MM.1S (cell line): ENCODE data around the gene UBE2R2.

ENCODE experiments used
- DNase-seq: peaks from one replicate; pipeline ENCODE4 v3.0.0-alpha.2; 2015
- H2AFZ ChIP-seq: fragments of 300-600 bp; sonication (generic); 2 replicates; pipeline ENCODE4 v1.6.0; 2016; ENCODE audit warnings: antibody characterized with exemption, low read length
- H3F3A ChIP-seq: fragments of 300-600 bp; sonication (generic); 2 replicates; pipeline ENCODE4 v1.6.1; 2016; ENCODE audit warnings: mild to moderate bottlenecking, antibody characterized with exemption, low read length, moderate library complexity, mixed read lengths; ENCODE audit not compliant: insufficient read depth
- H3K27ac ChIP-seq: fragments of 300-600 bp; sonication (generic); 2 replicates; pipeline ENCODE4 v1.5.1; 2016; ENCODE audit warnings: mild to moderate bottlenecking, low read length
- H3K27me3 ChIP-seq: fragments of 300-600 bp; sonication (generic); replicated peaks from 2 replicates; pipeline ENCODE4 v1.6.0; 2016; ENCODE audit warnings: low read length; ENCODE audit not compliant: insufficient read depth
- H3K36me3 ChIP-seq: fragments of 300-600 bp; sonication (generic); replicated peaks from 2 replicates; pipeline ENCODE4 v1.6.1; 2016; ENCODE audit warnings: mild to moderate bottlenecking, low read length, mixed read lengths; ENCODE audit not compliant: insufficient read depth
- H3K4me1 ChIP-seq: fragments of 300-600 bp; sonication (generic); 2 replicates; pipeline ENCODE4 v1.6.1; 2016; ENCODE audit warnings: low read length, mixed read lengths
- H3K4me2 ChIP-seq: fragments of 300-600 bp; sonication (generic); 2 replicates; pipeline ENCODE4 v1.6.0; 2016; ENCODE audit warnings: low read depth, low read length
- H3K4me3 ChIP-seq: fragments of 300-600 bp; sonication (generic); 2 replicates; pipeline ENCODE4 v1.5.1; 2016; ENCODE audit warnings: low read length, mixed read lengths
- H3K79me2 ChIP-seq: fragments of 300-600 bp; sonication (generic); 2 replicates; pipeline ENCODE4 v1.6.1; 2016; ENCODE audit warnings: mixed run types, low read length, mixed read lengths
- H3K9ac ChIP-seq: fragments of 300-600 bp; sonication (generic); 2 replicates; pipeline ENCODE4 v1.6.1; 2016; ENCODE audit warnings: low read length, mixed read lengths
- H3K9me2 ChIP-seq: fragments of 300-600 bp; sonication (generic); replicated peaks from 2 replicates; pipeline ENCODE4 v1.6.1; 2016; ENCODE audit warnings: mild to moderate bottlenecking, low read length, mixed read lengths; ENCODE audit not compliant: insufficient read depth
- H3K9me3 ChIP-seq: fragments of 300-600 bp; sonication (generic); replicated peaks from 2 replicates; pipeline ENCODE4 v1.6.1; 2016; ENCODE audit warnings: mild to moderate bottlenecking, low read length, mixed read lengths; ENCODE audit not compliant: insufficient read depth
- H4K20me1 ChIP-seq: fragments of 300-600 bp; sonication (generic); 2 replicates; pipeline ENCODE4 v1.6.1; 2016; ENCODE audit warnings: mild to moderate bottlenecking, low read length, moderate library complexity, mixed read lengths; ENCODE audit not compliant: insufficient read depth
- CTCF ChIP-seq: fragments of 300-600 bp; sonication (generic); IDR thresholded peaks from 2 replicates; pipeline ENCODE4 v1.5.1; 2016; ENCODE audit warnings: antibody characterized with exemption, low read length, mixed read lengths
- EZH2 ChIP-seq: fragments of 300-600 bp; sonication (generic); optimal IDR thresholded peaks from 2 replicates; pipeline ENCODE3; 2017; ENCODE audit warnings: low read depth, mild to moderate bottlenecking, antibody characterized with exemption, low read length, mixed read lengths
- EZH2phosphoT487 ChIP-seq: fragments of 300-600 bp; sonication (generic); IDR thresholded peaks from 2 replicates; pipeline ENCODE4 v1.6.1; 2018; ENCODE audit warnings: antibody characterized with exemption, low read length

UBE2R2 gene

GRCh38 chr9:33917036-33917435, 100.1 kb downstream of the UBE2R2 start:
- DNase-seq: no peak
- Histone ChIP-seq H3K4me3 (no peak overlapping the region), H3K4me2 (no peak overlapping the region), H2AFZ (no peak overlapping the region), H3K9me3 (no peaks in the 10 kb centered on the region), H3K9me2 (no peaks in the 10 kb centered on the region), H3K79me2 (0 out of 2 replicates have a peak, but pooled peaks cover 3% of the 10 kb centered on the region), H3K36me3 (peaks cover 6% of the 10 kb centered on the region; the same call in 1 of the 2 replicates), H4K20me1 (no peaks in the 10 kb centered on the region), H3K27ac (no peak overlapping the region), H3K9ac (no peak overlapping the region), H3K4me1 (no peaks in the 10 kb centered on the region), H3K27me3 (no peaks in the 10 kb centered on the region), H3F3A (no peaks in the 10 kb centered on the region)
- TF ChIP-seq EZH2 (no peak), EZH2phosphoT487 (no peak), CTCF (no peak)

GRCh38 chr9:33919276-33919897, 102.4 kb downstream of the UBE2R2 start:
- H3K27me3 ChIP-seq: no peaks in the 10 kb centered on the region
- H3K4me2 ChIP-seq: no peak overlapping the region
- H3K36me3 ChIP-seq: peaks cover 6% of the 10 kb centered on the region; the same call in 1 of the 2 replicates
- TF ChIP-seq CTCF (no peak), EZH2phosphoT487 (no peak), EZH2 (no peak)
- H3K9me3 ChIP-seq: no peaks in the 10 kb centered on the region
- no peak overlapping the region for H2AFZ ChIP-seq
- H3K4me1 ChIP-seq: no peaks in the 10 kb centered on the region
- H3K27ac ChIP-seq: no peak overlapping the region
- no peaks in the 10 kb centered on the region for H4K20me1 ChIP-seq
- no peak overlapping the region for H3K9ac ChIP-seq
- 0 out of 2 replicates have a peak, but pooled peaks cover 3% of the 10 kb centered on the region for H3K79me2 ChIP-seq
- no peaks in the 10 kb centered on the region for H3F3A ChIP-seq
- DNase-seq: no peak
- no peak overlapping the region for H3K4me3 ChIP-seq
- H3K9me2 ChIP-seq: no peaks in the 10 kb centered on the region

GRCh38 chr9:33921967-33922895, 105.3 kb downstream of the UBE2R2 start:
- Histone ChIP-seq H3K9me3 (no peaks in the 10 kb centered on the region), H3K9ac (no peak overlapping the region), H4K20me1 (no peaks in the 10 kb centered on the region), H3K27ac (no peak overlapping the region), H3K4me3 (no peak overlapping the region), H3K79me2 (0 out of 2 replicates have a peak, but pooled peaks cover 7% of the 10 kb centered on the region), H3K9me2 (no peaks in the 10 kb centered on the region), H3K4me2 (no peak overlapping the region), H3K36me3 (peaks cover 9% of the 10 kb centered on the region; the same call in 1 of the 2 replicates), H3F3A (no peaks in the 10 kb centered on the region), H3K27me3 (no peaks in the 10 kb centered on the region), H3K4me1 (no peaks in the 10 kb centered on the region), H2AFZ (no peak overlapping the region)
- no peak for DNase-seq
- TF ChIP-seq CTCF (peak; percentile 71), EZH2phosphoT487 (no peak), EZH2 (no peak)
